HepG2 (cell line): ENCODE measurements around the gene CES3. TPM values are rescaled to one million over a fixed set of nuclear protein-coding genes. Genes with fewer than 3 reads are reported as not detected.
A peak's percentile ranks its signal among the peaks of the same experiment; 100 is the strongest.

Source experiments
- AGO2 ChIP-seq: fragments of 200-400 bp; formaldehyde crosslinking; optimal IDR thresholded peaks from 2 replicates; pipeline ENCODE3; 2017; ENCODE audit warnings: mild to moderate bottlenecking, low read depth, low read length, moderate library complexity
- CREB3 ChIP-seq: sonication (generic); formaldehyde crosslinking; IDR thresholded peaks from 2 replicates; pipeline ENCODE4 v1.5.0; 2020; ENCODE audit warnings: missing genetic modification reagents
- ERF ChIP-seq: IDR thresholded peaks from 2 replicates; pipeline ENCODE4 v1.6.1; 2018; ENCODE audit warnings: missing biosample characterization, missing genetic modification reagents
- FOSL2 ChIP-seq: sonication (generic); formaldehyde crosslinking; IDR thresholded peaks from 2 replicates; pipeline ENCODE4 v1.4.0; 2020; ENCODE audit warnings: missing genetic modification reagents
- FOXA3 ChIP-seq: IDR thresholded peaks from 2 replicates; pipeline ENCODE4 v1.6.1; 2016; ENCODE audit warnings: missing genetic modification reagents, missing compliant biosample characterization
- ISL2 ChIP-seq: sonication (generic); formaldehyde crosslinking; IDR thresholded peaks from 2 replicates; pipeline ENCODE4 v1.5.0; 2020; ENCODE audit warnings: missing genetic modification reagents
- MEIS2 ChIP-seq: sonication (generic); formaldehyde crosslinking; IDR thresholded peaks from 2 replicates; pipeline ENCODE4 v1.9.0; 2021; ENCODE audit warnings: mild to moderate bottlenecking, missing genetic modification reagents
- PAF1 ChIP-seq: IDR thresholded peaks from 2 replicates; pipeline ENCODE4 v1.6.1; 2016; ENCODE audit warnings: missing genetic modification reagents, missing compliant biosample characterization
- SIN3A ChIP-seq: IDR thresholded peaks from 2 replicates; pipeline ENCODE4 v1.6.1; 2011; ENCODE audit warnings: low read depth, mild to moderate bottlenecking, control low read depth, low read length, borderline replicate concordance
- SMAD3 ChIP-seq: sonication (generic); formaldehyde crosslinking; IDR thresholded peaks from 2 replicates; pipeline ENCODE4 v1.4.0; 2020; ENCODE audit warnings: missing genetic modification reagents
- ZFP36 ChIP-seq: fragments of 150-350 bp; IDR thresholded peaks from 2 replicates; pipeline ENCODE4 v1.6.1; 2018; ENCODE audit warnings: borderline replicate concordance, low read length, low read depth; ENCODE audit not compliant: partially characterized antibody
- ZMYM4 ChIP-seq: sonication (generic); formaldehyde crosslinking; IDR thresholded peaks from 2 replicates; pipeline ENCODE4 v1.8.1; 2023; ENCODE audit warnings: mild to moderate bottlenecking, missing genetic modification reagents
- ZNF580 ChIP-seq: IDR thresholded peaks from 2 replicates; pipeline ENCODE4 v1.6.1; 2016; ENCODE audit warnings: low read depth, borderline replicate concordance
- ZNF678 ChIP-seq: sonication (generic); formaldehyde crosslinking; IDR thresholded peaks from 2 replicates; pipeline ENCODE4 v1.4.0; 2020; ENCODE audit warnings: mild to moderate bottlenecking, missing genetic modification reagents
- ZNF687 ChIP-seq: sonication (generic); formaldehyde crosslinking; IDR thresholded peaks from 2 replicates; pipeline ENCODE4 v1.5.1; 2020; ENCODE audit warnings: mild to moderate bottlenecking, missing genetic modification reagents, moderate library complexity
- polyA plus RNA-seq, 8 experiments: library from polyadenylated mRNA; depleted of rRNA in 3 of 8; stranded (reverse) in 7 of 8; unstranded in 1 of 8; fragments of >200 nt; fragmentation: Illumina TruSeq in 4 of 8; extraction: Trizol in 4 of 8; gene quantifications; 2 replicates each; pipeline versions ENCODE4 v1.2.1 to v1.2.3, GENCODE V29; 2011 to 2016; ENCODE audit warnings: low read depth in 4 of 8, missing spikeins in 1 of 8, mixed read lengths in 1 of 8; ENCODE audit not compliant: insufficient read depth in 1 of 8
- total RNA-seq, 5 experiments: library from RNA; depleted of rRNA; stranded (reverse); fragments of >200 nt; fragmentation: Illumina TruSeq; extraction: Trizol; gene quantifications; 2 replicates each; pipeline ENCODE4 v1.2.3, GENCODE V29; 2016; ENCODE audit warnings: low read depth in 1 of 5
- TF ChIP-seq, protein P1 (sequence below): sonication (generic); formaldehyde crosslinking; IDR thresholded peaks from 2 replicates; pipeline ENCODE4 v1.4.0; 2020; ENCODE audit warnings: missing genetic modification reagents

CES3 gene
- total and polyA plus RNA-seq, 2 of the 13 experiments (the other 11 are each of a cell fraction or from before 2014, with no cell fraction given) = 6.6 to 17.4 TPM

GRCh38 chr16:66947302-66948065 lies 13.6 kb upstream of the CES3 start (continued):
- TF ChIP-seq ISL2 (CRISPR knock-in tag) (0 out of 2 replicates have a peak, but pooled peaks have one; percentile 7), ZNF687 (CRISPR knock-in tag) (0 out of 2 replicates have a peak, but pooled peaks have one; percentile 11), SIN3A (0 out of 2 replicates have a peak, but pooled peaks have one; percentile 58), FOXA3 (peak; percentile 44), CREB3 (CRISPR knock-in tag) (no peak), ZNF678 (CRISPR knock-in tag) (no peak), PAF1 (CRISPR knock-in tag) (0 out of 2 replicates have a peak, but pooled peaks have one; percentile 35), ERF (CRISPR knock-in tag) (peak; percentile 49; the same call in 1 of the 2 replicates), MEIS2 (CRISPR knock-in tag) (peak; percentile 39; the same call in 1 of the 2 replicates), FOSL2 (CRISPR knock-in tag) (0 out of 2 replicates have a peak, but pooled peaks have one; percentile 21), SMAD3 (0 out of 2 replicates have a peak, but pooled peaks have one; percentile 55), ZNF580 (peak; percentile 73; the same call in 1 of the 2 replicates), AGO2 (no peak), ZFP36 (peak; percentile 4), ZMYM4 (CRISPR knock-in tag) (no peak)
- TF ChIP-seq, protein P1, sequence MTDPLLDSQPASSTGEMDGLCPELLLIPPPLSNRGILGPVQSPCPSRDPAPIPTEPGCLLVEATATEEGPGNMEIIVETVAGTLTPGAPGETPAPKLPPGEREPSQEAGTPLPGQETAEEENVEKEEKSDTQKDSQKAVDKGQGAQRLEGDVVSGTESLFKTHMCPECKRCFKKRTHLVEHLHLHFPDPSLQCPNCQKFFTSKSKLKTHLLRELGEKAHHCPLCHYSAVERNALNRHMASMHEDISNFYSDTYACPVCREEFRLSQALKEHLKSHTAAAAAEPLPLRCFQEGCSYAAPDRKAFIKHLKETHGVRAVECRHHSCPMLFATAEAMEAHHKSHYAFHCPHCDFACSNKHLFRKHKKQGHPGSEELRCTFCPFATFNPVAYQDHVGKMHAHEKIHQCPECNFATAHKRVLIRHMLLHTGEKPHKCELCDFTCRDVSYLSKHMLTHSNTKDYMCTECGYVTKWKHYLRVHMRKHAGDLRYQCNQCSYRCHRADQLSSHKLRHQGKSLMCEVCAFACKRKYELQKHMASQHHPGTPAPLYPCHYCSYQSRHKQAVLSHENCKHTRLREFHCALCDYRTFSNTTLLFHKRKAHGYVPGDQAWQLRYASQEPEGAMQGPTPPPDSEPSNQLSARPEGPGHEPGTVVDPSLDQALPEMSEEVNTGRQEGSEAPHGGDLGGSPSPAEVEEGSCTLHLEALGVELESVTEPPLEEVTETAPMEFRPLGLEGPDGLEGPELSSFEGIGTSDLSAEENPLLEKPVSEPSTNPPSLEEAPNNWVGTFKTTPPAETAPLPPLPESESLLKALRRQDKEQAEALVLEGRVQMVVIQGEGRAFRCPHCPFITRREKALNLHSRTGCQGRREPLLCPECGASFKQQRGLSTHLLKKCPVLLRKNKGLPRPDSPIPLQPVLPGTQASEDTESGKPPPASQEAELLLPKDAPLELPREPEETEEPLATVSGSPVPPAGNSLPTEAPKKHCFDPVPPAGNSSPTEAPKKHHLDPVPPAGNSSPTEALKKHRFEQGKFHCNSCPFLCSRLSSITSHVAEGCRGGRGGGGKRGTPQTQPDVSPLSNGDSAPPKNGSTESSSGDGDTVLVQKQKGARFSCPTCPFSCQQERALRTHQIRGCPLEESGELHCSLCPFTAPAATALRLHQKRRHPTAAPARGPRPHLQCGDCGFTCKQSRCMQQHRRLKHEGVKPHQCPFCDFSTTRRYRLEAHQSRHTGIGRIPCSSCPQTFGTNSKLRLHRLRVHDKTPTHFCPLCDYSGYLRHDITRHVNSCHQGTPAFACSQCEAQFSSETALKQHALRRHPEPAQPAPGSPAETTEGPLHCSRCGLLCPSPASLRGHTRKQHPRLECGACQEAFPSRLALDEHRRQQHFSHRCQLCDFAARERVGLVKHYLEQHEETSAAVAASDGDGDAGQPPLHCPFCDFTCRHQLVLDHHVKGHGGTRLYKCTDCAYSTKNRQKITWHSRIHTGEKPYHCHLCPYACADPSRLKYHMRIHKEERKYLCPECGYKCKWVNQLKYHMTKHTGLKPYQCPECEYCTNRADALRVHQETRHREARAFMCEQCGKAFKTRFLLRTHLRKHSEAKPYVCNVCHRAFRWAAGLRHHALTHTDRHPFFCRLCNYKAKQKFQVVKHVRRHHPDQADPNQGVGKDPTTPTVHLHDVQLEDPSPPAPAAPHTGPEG (CRISPR knock-in tag) = no peak
